ENCODE data around the gene TRPC3.

TRPC3 gene

GRCh38 chr4:121975784-121976183, 23.9 kb upstream of the TRPC3 start:
- FAIRE-seq: no peak

DNA sequence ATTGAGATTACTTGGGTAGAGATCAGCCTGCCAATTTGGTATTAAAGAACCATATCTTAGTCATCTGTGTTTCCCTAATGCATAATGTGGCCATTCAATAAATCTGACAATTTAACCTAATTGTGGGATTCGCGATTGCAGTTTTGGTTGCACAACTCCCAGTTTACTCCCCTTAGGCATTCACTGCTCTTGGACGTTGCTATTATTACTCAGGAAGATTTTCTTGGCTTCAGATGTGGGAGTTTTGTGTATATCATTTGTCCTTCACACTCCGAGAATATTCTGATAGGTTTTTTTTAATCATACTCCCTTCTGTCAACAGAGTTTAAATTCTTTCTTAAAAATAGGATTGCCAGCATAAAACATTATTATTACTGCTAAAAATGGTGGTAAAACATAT, 22.0 kb upstream of the TRPC3 start:
- TF ChIP-seq POLR2AphosphoS5 (IDR thresholded peaks at IDR 0.05; ENCODE audit: low read depth, low read length) (no peak), TAF1 (IDR thresholded peaks at IDR 0.05; ENCODE audit: borderline replicate concordance, low read depth, low read length) (no peak), POLR2A (IDR thresholded peaks at IDR 0.05; ENCODE audit: low read depth, low read length) (no peak)

More at GRCh38 chr4:121975784-121976183, 23.9 kb upstream of the TRPC3 start:
- DNase-seq (ENCODE audit: insufficient read length): no peak
- TF ChIP-seq POLR2AphosphoS5 (IDR thresholded peaks at IDR 0.05; ENCODE audit: low read depth, low read length) (no peak), POLR2A (IDR thresholded peaks at IDR 0.05; ENCODE audit: low read depth, low read length) (no peak), TAF1 (IDR thresholded peaks at IDR 0.05; ENCODE audit: borderline replicate concordance, low read depth, low read length) (no peak)

DNA sequence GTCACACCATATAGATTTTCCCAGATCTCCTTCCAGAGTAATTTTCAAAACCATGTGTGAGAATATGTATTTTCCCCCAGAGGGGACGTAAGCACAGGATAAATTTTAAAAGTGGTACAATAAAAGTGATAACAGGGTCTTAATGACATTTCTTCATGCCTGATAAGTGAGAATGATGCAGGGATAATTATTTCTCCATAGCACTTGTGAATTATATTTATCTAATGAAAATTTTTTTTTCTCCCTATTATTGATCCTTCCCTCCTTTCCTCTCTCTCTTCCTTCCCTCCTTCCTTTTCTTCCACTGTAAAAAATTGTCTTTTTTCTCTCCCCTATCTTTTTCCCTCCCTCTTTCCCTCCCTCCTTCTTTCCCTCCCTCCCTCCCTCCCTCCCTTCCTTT, 17.0 kb upstream of the TRPC3 start:
- FAIRE-seq (no peak), DNase-seq (ENCODE audit: insufficient read length) (no peak)
- TF ChIP-seq TAF1 (IDR thresholded peaks at IDR 0.05; ENCODE audit: borderline replicate concordance, low read depth, low read length) (no peak), POLR2A (IDR thresholded peaks at IDR 0.05; ENCODE audit: low read depth, low read length) (no peak), POLR2AphosphoS5 (IDR thresholded peaks at IDR 0.05; ENCODE audit: low read depth, low read length) (no peak)

More for the DNA sequence above, 22.0 kb upstream of the TRPC3 start:
- FAIRE-seq (no peak), DNase-seq (ENCODE audit: insufficient read length) (no peak)

- no peak for TF ChIP-seq POLR2AphosphoS5 (IDR thresholded peaks at IDR 0.05; ENCODE audit: low read depth, low read length)
- no peak for TF ChIP-seq TAF1 (IDR thresholded peaks at IDR 0.05; ENCODE audit: borderline replicate concordance, low read depth, low read length)
- TF ChIP-seq POLR2A (IDR thresholded peaks at IDR 0.05; ENCODE audit: low read depth, low read length): no peak
- DNase-seq (ENCODE audit: insufficient read length) (no peak), FAIRE-seq (no peak)
Observed at GRCh38 chr4:121964958-121965357, 13.1 kb upstream of the TRPC3 start.

DNA sequence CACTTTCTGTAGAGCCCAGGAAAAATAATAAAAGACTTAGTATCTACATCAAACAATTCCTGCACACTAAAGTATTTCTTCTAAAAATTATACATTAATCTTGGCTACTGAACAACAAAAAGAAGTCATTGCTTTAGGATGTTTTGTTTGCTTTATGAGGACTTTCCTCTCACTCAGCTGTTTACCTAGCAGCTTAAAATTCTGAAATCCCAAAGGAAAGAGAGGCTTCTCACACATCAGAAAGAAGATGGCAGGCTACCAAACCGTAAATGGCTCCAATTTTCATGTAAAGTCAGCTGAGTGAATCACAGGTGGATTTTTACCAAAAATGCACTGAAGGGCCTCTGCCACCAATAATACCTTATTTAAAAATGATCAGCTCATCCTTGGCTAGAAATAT, 9.0 kb upstream of the TRPC3 start:
- DNase-seq (ENCODE audit: insufficient read length) (no peak), FAIRE-seq (no peak)
- TF ChIP-seq POLR2A (IDR thresholded peaks at IDR 0.05; ENCODE audit: low read depth, low read length): no peak
- no peak for TF ChIP-seq POLR2AphosphoS5 (IDR thresholded peaks at IDR 0.05; ENCODE audit: low read depth, low read length)
- TF ChIP-seq TAF1 (IDR thresholded peaks at IDR 0.05; ENCODE audit: borderline replicate concordance, low read depth, low read length): no peak

GRCh38 chr4:121958777-121959176, 6.9 kb upstream of the TRPC3 start:
- no peak for TF ChIP-seq POLR2AphosphoS5 (IDR thresholded peaks at IDR 0.05; ENCODE audit: low read depth, low read length)
- TF ChIP-seq TAF1 (IDR thresholded peaks at IDR 0.05; ENCODE audit: borderline replicate concordance, low read depth, low read length): no peak
- TF ChIP-seq POLR2A (IDR thresholded peaks at IDR 0.05; ENCODE audit: low read depth, low read length): no peak
- DNase-seq (ENCODE audit: insufficient read length) (no peak), FAIRE-seq (no peak)

DNA sequence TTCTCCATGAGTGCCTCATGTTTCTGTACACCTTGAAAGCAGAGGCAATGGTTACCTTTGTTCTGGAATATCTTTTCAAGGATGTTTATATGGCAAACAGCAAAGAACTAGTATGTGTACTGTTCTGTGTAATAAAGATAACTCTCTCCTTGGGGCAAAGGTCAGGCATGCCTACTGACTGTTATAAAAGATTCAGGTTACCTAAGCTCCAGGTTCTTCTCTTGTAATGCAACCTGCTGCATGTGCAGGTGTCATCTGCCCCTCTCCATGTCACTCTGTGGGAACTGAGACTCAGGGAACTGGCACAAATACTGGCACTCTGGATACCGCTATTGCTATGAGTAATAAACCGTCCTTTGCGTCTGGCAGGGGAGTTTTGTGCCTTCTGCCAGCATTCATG, 5.4 kb upstream of the TRPC3 start:
- FAIRE-seq (no peak), DNase-seq (ENCODE audit: insufficient read length) (no peak)
- no peak for TF ChIP-seq POLR2A (IDR thresholded peaks at IDR 0.05; ENCODE audit: low read depth, low read length)
- TF ChIP-seq POLR2AphosphoS5 (IDR thresholded peaks at IDR 0.05; ENCODE audit: low read depth, low read length): no peak
- TF ChIP-seq TAF1 (IDR thresholded peaks at IDR 0.05; ENCODE audit: borderline replicate concordance, low read depth, low read length): no peak

GRCh38 chr4:121953860-121954259, 2.0 kb upstream of the TRPC3 start:
- TF ChIP-seq TAF1 (IDR thresholded peaks at IDR 0.05; ENCODE audit: borderline replicate concordance, low read depth, low read length) (no peak), POLR2AphosphoS5 (IDR thresholded peaks at IDR 0.05; ENCODE audit: low read depth, low read length) (no peak), POLR2A (IDR thresholded peaks at IDR 0.05; ENCODE audit: low read depth, low read length) (no peak)
- DNase-seq (ENCODE audit: insufficient read length) (no peak), FAIRE-seq (no peak)

GRCh38 chr4:121952290-121952689, 430 bp upstream of the TRPC3 start:
- FAIRE-seq (no peak), DNase-seq (ENCODE audit: insufficient read length) (no peak)
- TF ChIP-seq POLR2A (IDR thresholded peaks at IDR 0.05; ENCODE audit: low read depth, low read length) (no peak), POLR2AphosphoS5 (IDR thresholded peaks at IDR 0.05; ENCODE audit: low read depth, low read length) (no peak), TAF1 (IDR thresholded peaks at IDR 0.05; ENCODE audit: borderline replicate concordance, low read depth, low read length) (no peak)

- DNase-seq (ENCODE audit: insufficient read length) (peak; percentile 37), FAIRE-seq (no peak)
- TF ChIP-seq POLR2AphosphoS5 (IDR thresholded peaks at IDR 0.05; ENCODE audit: low read depth, low read length) (no peak), TAF1 (IDR thresholded peaks at IDR 0.05; ENCODE audit: borderline replicate concordance, low read depth, low read length) (no peak), POLR2A (IDR thresholded peaks at IDR 0.05; ENCODE audit: low read depth, low read length) (no peak)
Observed at GRCh38 chr4:121950680-121951520, 960 bp downstream of the TRPC3 start.

- TF ChIP-seq POLR2AphosphoS5 (IDR thresholded peaks at IDR 0.05; ENCODE audit: low read depth, low read length) (no peak), POLR2A (IDR thresholded peaks at IDR 0.05; ENCODE audit: low read depth, low read length) (no peak), TAF1 (IDR thresholded peaks at IDR 0.05; ENCODE audit: borderline replicate concordance, low read depth, low read length) (no peak)
- DNase-seq (ENCODE audit: insufficient read length): peak; percentile 73
- peak; percentile 81 for FAIRE-seq
Observed at GRCh38 chr4:121950212-121950679, 1.6 kb downstream of the TRPC3 start.

GRCh38 chr4:121946644-121947043, 5.2 kb downstream of the TRPC3 start:
- DNase-seq (ENCODE audit: insufficient read length) (no peak), FAIRE-seq (no peak)
- TF ChIP-seq POLR2AphosphoS5 (IDR thresholded peaks at IDR 0.05; ENCODE audit: low read depth, low read length) (no peak), POLR2A (IDR thresholded peaks at IDR 0.05; ENCODE audit: low read depth, low read length) (no peak), TAF1 (IDR thresholded peaks at IDR 0.05; ENCODE audit: borderline replicate concordance, low read depth, low read length) (no peak)
